ENCODE measurements around the gene GEMIN5. TPM values are rescaled to one million over a fixed set of nuclear protein-coding genes. Genes with fewer than 3 reads are reported as not detected.

Gene GEMIN5
- total and polyA plus RNA-seq, 2 of the 13 experiments (the other 11 are each of a cell fraction or from before 2014, with no cell fraction given), result 6.6 to 28.6 TPM

DNA sequence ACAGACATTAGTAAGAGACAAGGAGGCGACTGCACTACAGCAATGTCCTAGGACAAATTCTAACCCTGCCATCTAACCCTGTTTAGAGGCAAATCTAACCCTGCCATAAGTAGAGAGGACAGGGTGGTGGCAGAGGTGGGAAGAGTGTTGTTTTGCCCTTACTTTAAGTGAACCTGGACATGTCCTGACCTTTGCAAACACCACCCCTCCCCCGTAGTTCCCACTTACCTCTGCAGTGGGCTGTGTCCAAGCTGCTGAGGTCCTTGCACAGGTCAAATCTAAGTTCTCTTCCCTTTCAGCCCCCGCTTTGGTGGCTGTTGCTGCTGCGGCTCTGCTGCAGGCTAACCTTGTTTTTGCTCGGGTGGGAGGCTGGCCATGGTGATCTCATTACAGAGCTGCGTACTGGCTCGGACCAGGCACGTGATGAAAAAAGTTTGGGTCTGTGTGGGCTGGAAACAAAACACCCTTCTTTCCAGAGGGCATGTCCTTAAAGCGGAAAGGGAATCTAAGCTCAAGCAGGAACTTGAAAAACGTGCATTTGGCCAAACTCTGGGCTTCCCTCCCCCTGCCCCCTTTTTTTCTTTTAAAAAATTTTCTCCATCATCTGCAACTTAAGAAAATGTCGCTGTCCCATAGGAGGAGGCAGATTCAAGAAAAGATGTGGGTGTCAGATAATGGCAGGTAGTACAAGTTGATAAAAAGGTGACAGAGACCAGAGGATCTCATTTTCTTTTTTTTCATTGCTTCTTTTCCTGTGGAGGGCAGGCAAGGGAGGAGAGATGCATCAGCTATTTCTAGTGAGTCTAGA, 87.6 kb downstream of the GEMIN5 start, which contains the start of gene FAXDC2 (continued):
- TF ChIP-seq, protein P1, sequence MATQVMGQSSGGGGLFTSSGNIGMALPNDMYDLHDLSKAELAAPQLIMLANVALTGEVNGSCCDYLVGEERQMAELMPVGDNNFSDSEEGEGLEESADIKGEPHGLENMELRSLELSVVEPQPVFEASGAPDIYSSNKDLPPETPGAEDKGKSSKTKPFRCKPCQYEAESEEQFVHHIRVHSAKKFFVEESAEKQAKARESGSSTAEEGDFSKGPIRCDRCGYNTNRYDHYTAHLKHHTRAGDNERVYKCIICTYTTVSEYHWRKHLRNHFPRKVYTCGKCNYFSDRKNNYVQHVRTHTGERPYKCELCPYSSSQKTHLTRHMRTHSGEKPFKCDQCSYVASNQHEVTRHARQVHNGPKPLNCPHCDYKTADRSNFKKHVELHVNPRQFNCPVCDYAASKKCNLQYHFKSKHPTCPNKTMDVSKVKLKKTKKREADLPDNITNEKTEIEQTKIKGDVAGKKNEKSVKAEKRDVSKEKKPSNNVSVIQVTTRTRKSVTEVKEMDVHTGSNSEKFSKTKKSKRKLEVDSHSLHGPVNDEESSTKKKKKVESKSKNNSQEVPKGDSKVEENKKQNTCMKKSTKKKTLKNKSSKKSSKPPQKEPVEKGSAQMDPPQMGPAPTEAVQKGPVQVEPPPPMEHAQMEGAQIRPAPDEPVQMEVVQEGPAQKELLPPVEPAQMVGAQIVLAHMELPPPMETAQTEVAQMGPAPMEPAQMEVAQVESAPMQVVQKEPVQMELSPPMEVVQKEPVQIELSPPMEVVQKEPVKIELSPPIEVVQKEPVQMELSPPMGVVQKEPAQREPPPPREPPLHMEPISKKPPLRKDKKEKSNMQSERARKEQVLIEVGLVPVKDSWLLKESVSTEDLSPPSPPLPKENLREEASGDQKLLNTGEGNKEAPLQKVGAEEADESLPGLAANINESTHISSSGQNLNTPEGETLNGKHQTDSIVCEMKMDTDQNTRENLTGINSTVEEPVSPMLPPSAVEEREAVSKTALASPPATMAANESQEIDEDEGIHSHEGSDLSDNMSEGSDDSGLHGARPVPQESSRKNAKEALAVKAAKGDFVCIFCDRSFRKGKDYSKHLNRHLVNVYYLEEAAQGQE (IDR thresholded peaks at IDR 0.05; ENCODE audit: borderline replicate concordance in 1 of 2, low read depth in 1 of 2, low read length in 2 of 2), result 0 out of 4 replicates have a peak, but pooled peaks of 1 of the 2 experiments have one; percentile 18
- TF ChIP-seq NFYB (CRISPR knock-in tag; IDR thresholded peaks at IDR 0.05) (peak; percentile 24; the same call in 1 of the 2 replicates), ATF7 (IDR thresholded peaks at IDR 0.05) (no peak), ATF7 (CRISPR knock-in tag; IDR thresholded peaks at IDR 0.05) (no peak), CBX1 (IDR thresholded peaks at IDR 0.05; ENCODE audit: low read depth) (no peak), ELF1 (CRISPR knock-in tag; IDR thresholded peaks at IDR 0.05) (no peak), TAF1 (CRISPR knock-in tag; IDR thresholded peaks at IDR 0.05) (peak; percentile 74), NR3C1 (CRISPR knock-in tag; IDR thresholded peaks at IDR 0.05) (no peak), ZSCAN21 (CRISPR knock-in tag; IDR thresholded peaks at IDR 0.05; ENCODE audit: borderline replicate concordance) (no peak), SOX5 (CRISPR knock-in tag; IDR thresholded peaks at IDR 0.05; ENCODE audit: borderline replicate concordance) (peak; percentile 45; the same call in 1 of the 2 replicates)
- TF ChIP-seq, protein P2, sequence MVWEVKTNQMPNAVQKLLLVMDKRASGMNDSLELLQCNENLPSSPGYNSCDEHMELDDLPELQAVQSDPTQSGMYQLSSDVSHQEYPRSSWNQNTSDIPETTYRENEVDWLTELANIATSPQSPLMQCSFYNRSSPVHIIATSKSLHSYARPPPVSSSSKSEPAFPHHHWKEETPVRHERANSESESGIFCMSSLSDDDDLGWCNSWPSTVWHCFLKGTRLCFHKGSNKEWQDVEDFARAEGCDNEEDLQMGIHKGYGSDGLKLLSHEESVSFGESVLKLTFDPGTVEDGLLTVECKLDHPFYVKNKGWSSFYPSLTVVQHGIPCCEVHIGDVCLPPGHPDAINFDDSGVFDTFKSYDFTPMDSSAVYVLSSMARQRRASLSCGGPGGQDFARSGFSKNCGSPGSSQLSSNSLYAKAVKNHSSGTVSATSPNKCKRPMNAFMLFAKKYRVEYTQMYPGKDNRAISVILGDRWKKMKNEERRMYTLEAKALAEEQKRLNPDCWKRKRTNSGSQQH (CRISPR knock-in tag; IDR thresholded peaks at IDR 0.05; ENCODE audit: low read depth), result no peak
- TF ChIP-seq, protein P3, sequence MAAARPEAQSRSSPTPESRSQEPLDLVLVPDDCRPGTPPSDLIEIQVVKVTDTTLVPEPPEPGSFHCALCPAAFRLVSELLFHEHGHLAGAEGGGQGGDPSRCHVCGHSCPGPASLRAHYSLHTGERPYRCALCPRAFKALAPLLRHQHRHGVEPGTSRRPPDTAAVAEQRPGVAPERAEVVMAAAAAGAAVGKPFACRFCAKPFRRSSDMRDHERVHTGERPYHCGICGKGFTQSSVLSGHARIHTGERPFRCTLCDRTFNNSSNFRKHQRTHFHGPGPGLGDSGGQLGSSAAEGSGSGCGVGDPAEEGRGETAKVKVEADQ (CRISPR knock-in tag; IDR thresholded peaks at IDR 0.05; ENCODE audit: borderline replicate concordance), result no peak
- TF ChIP-seq, protein P4, sequence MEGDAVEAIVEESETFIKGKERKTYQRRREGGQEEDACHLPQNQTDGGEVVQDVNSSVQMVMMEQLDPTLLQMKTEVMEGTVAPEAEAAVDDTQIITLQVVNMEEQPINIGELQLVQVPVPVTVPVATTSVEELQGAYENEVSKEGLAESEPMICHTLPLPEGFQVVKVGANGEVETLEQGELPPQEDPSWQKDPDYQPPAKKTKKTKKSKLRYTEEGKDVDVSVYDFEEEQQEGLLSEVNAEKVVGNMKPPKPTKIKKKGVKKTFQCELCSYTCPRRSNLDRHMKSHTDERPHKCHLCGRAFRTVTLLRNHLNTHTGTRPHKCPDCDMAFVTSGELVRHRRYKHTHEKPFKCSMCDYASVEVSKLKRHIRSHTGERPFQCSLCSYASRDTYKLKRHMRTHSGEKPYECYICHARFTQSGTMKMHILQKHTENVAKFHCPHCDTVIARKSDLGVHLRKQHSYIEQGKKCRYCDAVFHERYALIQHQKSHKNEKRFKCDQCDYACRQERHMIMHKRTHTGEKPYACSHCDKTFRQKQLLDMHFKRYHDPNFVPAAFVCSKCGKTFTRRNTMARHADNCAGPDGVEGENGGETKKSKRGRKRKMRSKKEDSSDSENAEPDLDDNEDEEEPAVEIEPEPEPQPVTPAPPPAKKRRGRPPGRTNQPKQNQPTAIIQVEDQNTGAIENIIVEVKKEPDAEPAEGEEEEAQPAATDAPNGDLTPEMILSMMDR (CRISPR knock-in tag; IDR thresholded peaks at IDR 0.05), result no peak
- TF ChIP-seq, protein P5, sequence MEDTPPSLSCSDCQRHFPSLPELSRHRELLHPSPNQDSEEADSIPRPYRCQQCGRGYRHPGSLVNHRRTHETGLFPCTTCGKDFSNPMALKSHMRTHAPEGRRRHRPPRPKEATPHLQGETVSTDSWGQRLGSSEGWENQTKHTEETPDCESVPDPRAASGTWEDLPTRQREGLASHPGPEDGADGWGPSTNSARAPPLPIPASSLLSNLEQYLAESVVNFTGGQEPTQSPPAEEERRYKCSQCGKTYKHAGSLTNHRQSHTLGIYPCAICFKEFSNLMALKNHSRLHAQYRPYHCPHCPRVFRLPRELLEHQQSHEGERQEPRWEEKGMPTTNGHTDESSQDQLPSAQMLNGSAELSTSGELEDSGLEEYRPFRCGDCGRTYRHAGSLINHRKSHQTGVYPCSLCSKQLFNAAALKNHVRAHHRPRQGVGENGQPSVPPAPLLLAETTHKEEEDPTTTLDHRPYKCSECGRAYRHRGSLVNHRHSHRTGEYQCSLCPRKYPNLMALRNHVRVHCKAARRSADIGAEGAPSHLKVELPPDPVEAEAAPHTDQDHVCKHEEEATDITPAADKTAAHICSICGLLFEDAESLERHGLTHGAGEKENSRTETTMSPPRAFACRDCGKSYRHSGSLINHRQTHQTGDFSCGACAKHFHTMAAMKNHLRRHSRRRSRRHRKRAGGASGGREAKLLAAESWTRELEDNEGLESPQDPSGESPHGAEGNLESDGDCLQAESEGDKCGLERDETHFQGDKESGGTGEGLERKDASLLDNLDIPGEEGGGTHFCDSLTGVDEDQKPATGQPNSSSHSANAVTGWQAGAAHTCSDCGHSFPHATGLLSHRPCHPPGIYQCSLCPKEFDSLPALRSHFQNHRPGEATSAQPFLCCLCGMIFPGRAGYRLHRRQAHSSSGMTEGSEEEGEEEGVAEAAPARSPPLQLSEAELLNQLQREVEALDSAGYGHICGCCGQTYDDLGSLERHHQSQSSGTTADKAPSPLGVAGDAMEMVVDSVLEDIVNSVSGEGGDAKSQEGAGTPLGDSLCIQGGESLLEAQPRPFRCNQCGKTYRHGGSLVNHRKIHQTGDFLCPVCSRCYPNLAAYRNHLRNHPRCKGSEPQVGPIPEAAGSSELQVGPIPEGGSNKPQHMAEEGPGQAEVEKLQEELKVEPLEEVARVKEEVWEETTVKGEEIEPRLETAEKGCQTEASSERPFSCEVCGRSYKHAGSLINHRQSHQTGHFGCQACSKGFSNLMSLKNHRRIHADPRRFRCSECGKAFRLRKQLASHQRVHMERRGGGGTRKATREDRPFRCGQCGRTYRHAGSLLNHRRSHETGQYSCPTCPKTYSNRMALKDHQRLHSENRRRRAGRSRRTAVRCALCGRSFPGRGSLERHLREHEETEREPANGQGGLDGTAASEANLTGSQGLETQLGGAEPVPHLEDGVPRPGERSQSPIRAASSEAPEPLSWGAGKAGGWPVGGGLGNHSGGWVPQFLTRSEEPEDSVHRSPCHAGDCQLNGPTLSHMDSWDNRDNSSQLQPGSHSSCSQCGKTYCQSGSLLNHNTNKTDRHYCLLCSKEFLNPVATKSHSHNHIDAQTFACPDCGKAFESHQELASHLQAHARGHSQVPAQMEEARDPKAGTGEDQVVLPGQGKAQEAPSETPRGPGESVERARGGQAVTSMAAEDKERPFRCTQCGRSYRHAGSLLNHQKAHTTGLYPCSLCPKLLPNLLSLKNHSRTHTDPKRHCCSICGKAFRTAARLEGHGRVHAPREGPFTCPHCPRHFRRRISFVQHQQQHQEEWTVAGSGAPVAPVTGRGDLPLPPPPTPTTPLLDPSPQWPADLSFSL (CRISPR knock-in tag; IDR thresholded peaks at IDR 0.05), result no peak

All from HepG2 (cell line).